CD4-positive, alpha-beta T cell treated with Interleukin-4 for 4 hours (primary cell): ENCODE measurements around the gene WWOX.

Experiments
- DNase-seq: peaks from one replicate; pipeline ENCODE4 v3.0.0-alpha.2; 2020

Gene WWOX

GRCh38 chr16:78791926-78792325, 692.5 kb downstream of the WWOX start:
- no peak for DNase-seq

- no peak for DNase-seq
Observed at GRCh38 chr16:78792952-78793351, 693.5 kb downstream of the WWOX start.

GRCh38 chr16:78794581-78795250, 695.3 kb downstream of the WWOX start:
- DNase-seq, result peak; percentile 38

GRCh38 chr16:78795433-78795832, 696.0 kb downstream of the WWOX start:
- no peak for DNase-seq

- peak; percentile 37 for DNase-seq
Observed at GRCh38 chr16:78796221-78796866, 696.9 kb downstream of the WWOX start.

- no peak for DNase-seq
Observed at GRCh38 chr16:78799429-78799828, 700.0 kb downstream of the WWOX start.

- no peak for DNase-seq
Observed at GRCh38 chr16:78800523-78800922, 701.1 kb downstream of the WWOX start.

- no peak for DNase-seq
Observed at GRCh38 chr16:78804058-78804735, 704.7 kb downstream of the WWOX start.

GRCh38 chr16:78805556-78805955, 706.1 kb downstream of the WWOX start:
- DNase-seq, result no peak

GRCh38 chr16:78811247-78811646, 711.8 kb downstream of the WWOX start:
- no peak for DNase-seq

- no peak for DNase-seq
Observed at GRCh38 chr16:78812582-78812981, 713.1 kb downstream of the WWOX start.

- DNase-seq, result no peak
Observed at GRCh38 chr16:78813661-78814311, 714.3 kb downstream of the WWOX start.

- no peak for DNase-seq
Observed at GRCh38 chr16:78815713-78816112, 716.3 kb downstream of the WWOX start.

- DNase-seq, result no peak
Observed at GRCh38 chr16:78816499-78817195, 717.2 kb downstream of the WWOX start.

GRCh38 chr16:78817200-78817739, 717.8 kb downstream of the WWOX start:
- DNase-seq, result no peak

- DNase-seq, result no peak
Observed at GRCh38 chr16:78821335-78821734, 721.9 kb downstream of the WWOX start.

GRCh38 chr16:78822509-78822908, 723.1 kb downstream of the WWOX start:
- DNase-seq, result no peak

- no peak for DNase-seq
Observed at GRCh38 chr16:78823027-78823426, 723.6 kb downstream of the WWOX start.

- no peak for DNase-seq
Observed at GRCh38 chr16:78829280-78829679, 729.8 kb downstream of the WWOX start.

- DNase-seq, result no peak
Observed at GRCh38 chr16:78830599-78830998, 731.1 kb downstream of the WWOX start.

GRCh38 chr16:78832100-78832499, 732.6 kb downstream of the WWOX start:
- DNase-seq, result no peak

GRCh38 chr16:78836802-78837491, 737.5 kb downstream of the WWOX start:
- peak; percentile 5 for DNase-seq
